ENCODE data around the gene NEO1. TPM values are rescaled to one million over a fixed set of nuclear protein-coding genes. Genes with fewer than 3 reads are reported as not detected.

Gene NEO1
- total RNA-seq, 4 donors from 2014 or later, result 27.1 to 39.6 (median 28.8) TPM

DNA sequence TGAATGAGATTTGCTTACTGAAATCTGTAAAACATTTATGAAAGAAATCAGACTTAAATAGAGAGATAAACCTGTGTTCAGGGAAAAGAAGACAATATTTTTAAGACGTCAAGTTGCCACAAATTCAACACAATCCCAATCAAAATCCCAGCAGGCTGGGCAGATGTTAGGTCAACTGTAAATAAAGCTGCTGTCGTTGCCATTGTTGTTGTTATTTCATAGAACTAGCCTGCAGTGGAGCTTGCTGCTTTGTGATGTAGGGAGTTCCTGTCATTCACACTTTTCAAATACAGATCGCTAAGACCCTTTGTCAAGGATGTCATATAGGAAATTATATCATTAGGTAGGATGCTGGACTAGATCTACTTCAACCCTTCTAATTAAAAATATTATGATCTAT, 123.1 kb downstream of the NEO1 start:
- intact Hi-C loops (cut with DNase I), result no loop called here
- 75% methylated on average over 3 of the region's 3 CpGs for WGBS, 2 donors

DNA sequence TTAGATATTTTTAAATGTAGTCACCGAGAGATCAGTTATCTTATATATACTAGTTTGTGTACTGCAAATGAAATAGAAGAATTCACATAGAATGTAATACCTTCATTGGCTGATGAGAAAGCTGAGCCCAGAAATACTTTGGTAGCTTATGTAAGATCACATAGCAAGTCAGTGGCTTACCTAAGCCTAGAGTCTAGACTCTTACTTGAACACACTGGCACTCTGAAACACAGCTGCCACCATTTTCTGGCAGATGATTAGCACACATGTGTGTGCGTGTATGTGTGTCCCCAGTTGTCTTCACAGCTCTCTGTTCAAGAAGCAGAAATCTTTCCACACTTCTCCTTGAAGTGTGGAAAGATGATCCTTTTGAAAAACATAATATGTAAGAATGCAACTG, 124.3 kb downstream of the NEO1 start:
- no peak overlapping the region for H3K4me3 ChIP-seq (replicated peaks in 1 of 3)
- TF ChIP-seq, protein P1, sequence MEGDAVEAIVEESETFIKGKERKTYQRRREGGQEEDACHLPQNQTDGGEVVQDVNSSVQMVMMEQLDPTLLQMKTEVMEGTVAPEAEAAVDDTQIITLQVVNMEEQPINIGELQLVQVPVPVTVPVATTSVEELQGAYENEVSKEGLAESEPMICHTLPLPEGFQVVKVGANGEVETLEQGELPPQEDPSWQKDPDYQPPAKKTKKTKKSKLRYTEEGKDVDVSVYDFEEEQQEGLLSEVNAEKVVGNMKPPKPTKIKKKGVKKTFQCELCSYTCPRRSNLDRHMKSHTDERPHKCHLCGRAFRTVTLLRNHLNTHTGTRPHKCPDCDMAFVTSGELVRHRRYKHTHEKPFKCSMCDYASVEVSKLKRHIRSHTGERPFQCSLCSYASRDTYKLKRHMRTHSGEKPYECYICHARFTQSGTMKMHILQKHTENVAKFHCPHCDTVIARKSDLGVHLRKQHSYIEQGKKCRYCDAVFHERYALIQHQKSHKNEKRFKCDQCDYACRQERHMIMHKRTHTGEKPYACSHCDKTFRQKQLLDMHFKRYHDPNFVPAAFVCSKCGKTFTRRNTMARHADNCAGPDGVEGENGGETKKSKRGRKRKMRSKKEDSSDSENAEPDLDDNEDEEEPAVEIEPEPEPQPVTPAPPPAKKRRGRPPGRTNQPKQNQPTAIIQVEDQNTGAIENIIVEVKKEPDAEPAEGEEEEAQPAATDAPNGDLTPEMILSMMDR (IDR thresholded peaks at IDR 0.05), result no peak
- no peak for TF ChIP-seq POLR2A (IDR thresholded peaks at IDR 0.05)
- H3K9me3 ChIP-seq, result no peaks in the 10 kb centered on the region
- H3K27me3 ChIP-seq, result no peaks in the 10 kb centered on the region
- H3K36me3 ChIP-seq, result no peaks in the 10 kb centered on the region
- H3K4me1 ChIP-seq, result no peaks in the 10 kb centered on the region
- intact Hi-C loops (cut with DNase I), result no loop called here
- 88 to 98% methylated on average over 2 of the region's 2 CpGs for WGBS, 2 donors
- H3K27ac ChIP-seq, result no peak overlapping the region
- no peak for DNase-seq

More for the DNA sequence above, 123.1 kb downstream of the NEO1 start:
- no peak overlapping the region for H3K27ac ChIP-seq
- H3K4me1 ChIP-seq, result no peaks in the 10 kb centered on the region
- no peak for DNase-seq
- H3K9me3 ChIP-seq, result no peaks in the 10 kb centered on the region
- no peak overlapping the region for H3K4me3 ChIP-seq (replicated peaks in 1 of 3)
- no peaks in the 10 kb centered on the region for H3K27me3 ChIP-seq
- no peaks in the 10 kb centered on the region for H3K36me3 ChIP-seq
- TF ChIP-seq, protein P1 (IDR thresholded peaks at IDR 0.05), result no peak
- no peak for TF ChIP-seq POLR2A (IDR thresholded peaks at IDR 0.05)

GRCh38 chr15:73183071-73183470, 130.8 kb downstream of the NEO1 start:
- TF ChIP-seq, protein P1 (IDR thresholded peaks at IDR 0.05), result no peak
- TF ChIP-seq POLR2A (IDR thresholded peaks at IDR 0.05), result no peak
- Histone ChIP-seq H3K36me3 (no peaks in the 10 kb centered on the region), H3K27me3 (no peaks in the 10 kb centered on the region), H3K9me3 (no peaks in the 10 kb centered on the region), H3K27ac (no peak overlapping the region), H3K4me1 (no peaks in the 10 kb centered on the region), H3K4me3 (replicated peaks in 1 of 3) (no peak overlapping the region)
- no peak for DNase-seq
- WGBS, 2 donors, result 93 to 98% methylated on average over 3 of the region's 3 CpGs
- intact Hi-C loops (cut with DNase I), result no loop called here

DNA sequence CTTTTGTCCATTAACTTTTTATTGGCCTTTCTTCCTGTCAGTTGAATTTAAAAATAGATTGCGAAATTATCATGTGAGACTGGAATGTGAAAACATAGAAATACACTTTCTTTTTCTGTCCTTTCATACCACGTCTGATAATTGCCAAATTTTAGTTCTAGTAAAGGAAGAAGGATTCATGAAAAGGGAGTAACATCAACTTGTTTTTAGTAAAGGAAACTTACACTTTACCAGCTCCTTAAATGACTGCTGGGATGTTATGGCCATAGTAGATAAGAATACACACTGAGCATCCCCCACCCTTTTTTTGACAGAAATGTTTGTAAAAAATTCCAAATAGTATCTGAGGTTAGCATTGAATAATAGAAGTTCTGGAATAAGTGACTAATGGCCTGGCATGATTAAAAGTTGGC, 137.9 kb downstream of the NEO1 start:
- no peaks in the 10 kb centered on the region for H3K27me3 ChIP-seq
- H3K36me3 ChIP-seq, result no peaks in the 10 kb centered on the region
- no peak for TF ChIP-seq POLR2A (IDR thresholded peaks at IDR 0.05)
- no peak for DNase-seq
- intact Hi-C loops (cut with DNase I), result no loop called here
- peaks cover 0 to 12% of the 10 kb centered on the region in 2 donors for H3K4me1 ChIP-seq
- no peak overlapping the region for H3K27ac ChIP-seq
- no peaks in the 10 kb centered on the region for H3K9me3 ChIP-seq
- H3K4me3 ChIP-seq (replicated peaks in 1 of 3), result no peak overlapping the region
- 62 to 79% methylated on average over 2 of the region's 2 CpGs for WGBS, 2 donors

DNA sequence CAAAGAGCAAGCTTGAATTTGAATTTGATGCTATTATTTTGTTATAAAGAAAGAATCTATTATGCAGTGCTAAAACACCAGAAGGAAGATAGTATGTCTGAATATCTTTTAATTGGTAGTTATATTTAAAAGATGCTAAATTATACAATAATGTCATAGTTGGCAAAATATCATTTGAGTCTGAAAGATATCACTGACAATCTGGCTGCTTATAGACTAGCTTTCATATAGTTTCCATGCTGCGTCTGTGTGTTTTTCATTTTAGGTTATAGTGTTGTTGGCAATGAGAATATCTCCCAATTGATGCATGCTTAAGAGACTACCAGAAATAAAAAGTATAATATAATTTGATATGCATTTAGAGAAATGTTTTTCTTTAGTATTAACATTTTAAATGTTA, 142.9 kb downstream of the NEO1 start:
- TF ChIP-seq, protein P1 (IDR thresholded peaks at IDR 0.05), result no peak
- no peak for TF ChIP-seq POLR2A (IDR thresholded peaks at IDR 0.05)
- Histone ChIP-seq H3K9me3 (no peaks in the 10 kb centered on the region), H3K36me3 (no peaks in the 10 kb centered on the region), H3K4me3 (replicated peaks in 1 of 3) (no peak overlapping the region), H3K4me1 (no peaks in the 10 kb centered on the region), H3K27me3 (no peaks in the 10 kb centered on the region), H3K27ac (no peak overlapping the region)
- WGBS, 2 donors, result 93 to 100% methylated on average over 1 of the region's 1 CpG
- intact Hi-C loops (cut with DNase I), result no loop called here
- DNase-seq, result no peak

DNA sequence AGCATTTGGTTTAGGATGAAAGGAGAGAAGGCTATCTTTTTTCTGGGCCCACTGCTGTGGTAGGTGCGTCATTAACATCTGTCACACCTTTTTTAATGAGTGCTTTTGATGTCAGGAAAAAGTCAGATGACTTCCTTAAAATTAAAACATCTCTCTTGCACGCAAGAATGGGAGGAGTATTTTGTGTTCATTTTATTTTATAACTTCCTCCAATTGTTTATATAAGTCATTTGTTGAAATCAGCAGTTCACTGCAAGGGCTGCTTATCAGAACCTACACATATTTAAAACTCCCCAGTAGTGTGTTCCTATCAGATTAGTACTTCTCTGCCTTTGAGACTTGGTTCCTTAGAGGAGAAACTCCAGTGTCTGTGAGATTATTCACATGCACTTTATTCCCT, 143.8 kb downstream of the NEO1 start:
- WGBS, 2 donors, result 76 to 78% methylated on average over 2 of the region's 2 CpGs
- Histone ChIP-seq H3K4me1 (no peaks in the 10 kb centered on the region), H3K27me3 (no peaks in the 10 kb centered on the region), H3K36me3 (no peaks in the 10 kb centered on the region), H3K27ac (no peak overlapping the region), H3K9me3 (no peaks in the 10 kb centered on the region), H3K4me3 (replicated peaks in 1 of 3) (no peak overlapping the region)
- intact Hi-C loops (cut with DNase I), result no loop called here
- TF ChIP-seq POLR2A (IDR thresholded peaks at IDR 0.05), result no peak
- TF ChIP-seq, protein P1 (IDR thresholded peaks at IDR 0.05), result no peak
- no peak for DNase-seq
